Measurements from ENCODE around the gene SLC5A9.

The SLC5A9 gene

GRCh38 chr1:48235652-48236051 is 13.1 kb downstream of the SLC5A9 start:
- H3K27ac ChIP-seq = no peak overlapping the region
- TF ChIP-seq ZFX (IDR thresholded peaks at IDR 0.05; ENCODE audit: borderline replicate concordance) = no peak
- TF ChIP-seq CTCF (IDR thresholded peaks at IDR 0.05) = no peak

DNA sequence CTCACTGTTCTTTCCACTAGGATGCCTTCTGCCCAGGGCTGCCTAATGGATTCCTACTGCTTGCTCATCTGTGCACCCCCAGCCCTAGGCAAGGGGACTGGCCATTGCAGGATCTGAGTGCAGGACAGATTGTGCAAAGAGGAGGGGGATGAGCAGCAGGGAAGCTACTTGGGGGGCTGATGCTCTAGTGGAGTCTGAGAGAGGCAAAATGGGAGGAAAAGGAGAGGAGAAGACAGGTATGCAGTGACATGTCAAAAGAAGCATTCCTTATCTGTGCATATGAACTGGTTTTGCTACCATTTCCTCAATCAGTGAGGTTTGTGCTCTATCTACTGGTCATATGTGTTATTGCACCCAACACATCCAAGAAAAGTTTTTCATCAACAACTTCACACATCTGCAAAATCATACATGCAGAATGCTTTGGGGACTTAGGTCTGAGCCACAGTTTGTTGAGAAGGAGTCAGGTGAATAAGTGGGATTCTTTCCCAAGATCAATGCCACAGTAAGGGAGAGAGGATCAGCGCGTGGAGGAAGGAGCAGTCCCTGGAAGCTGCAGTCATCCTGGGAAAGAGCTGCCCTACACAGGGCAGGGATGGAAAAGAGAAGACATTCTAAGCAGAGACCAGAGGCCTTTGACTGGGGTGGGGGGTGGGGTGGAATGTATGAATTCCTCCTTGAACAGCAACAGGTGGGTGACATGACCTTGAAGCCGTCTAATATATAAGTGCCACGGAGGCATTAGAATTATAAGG is 14.4 kb downstream of the SLC5A9 start:
- H3K27ac ChIP-seq = no peak overlapping the region
- TF ChIP-seq CTCF (IDR thresholded peaks at IDR 0.05) = peak; percentile 71
- TF ChIP-seq ZFX (IDR thresholded peaks at IDR 0.05; ENCODE audit: borderline replicate concordance) = no peak

DNA sequence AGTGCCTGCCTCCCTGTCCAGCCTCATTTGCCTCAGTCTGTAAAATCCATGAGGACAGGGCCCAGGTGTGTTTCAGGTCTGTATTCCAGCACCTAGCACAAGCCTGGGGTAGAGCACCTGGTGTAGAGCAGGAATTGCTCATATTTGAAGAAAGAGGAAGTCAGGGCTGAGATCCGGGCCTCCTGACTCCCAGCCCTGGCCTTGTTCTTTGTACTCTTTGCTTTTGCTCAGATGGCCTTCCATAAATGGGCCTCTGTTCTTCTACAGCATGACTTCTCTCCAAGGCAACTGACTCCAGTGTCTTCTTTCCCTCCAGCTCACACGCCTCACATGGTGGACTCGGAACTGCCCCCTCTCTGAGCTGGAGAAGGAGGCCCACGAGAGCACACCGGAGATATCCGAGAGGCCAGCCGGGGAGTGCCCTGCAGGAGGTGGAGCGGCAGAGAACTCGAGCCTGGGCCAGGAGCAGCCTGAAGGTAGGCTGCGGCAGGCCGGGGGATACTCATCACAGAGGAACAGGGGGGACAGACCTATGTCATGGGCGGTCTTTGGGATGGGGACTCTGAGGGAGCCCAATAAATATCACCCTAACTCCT is 19.7 kb downstream of the SLC5A9 start:
- no peak overlapping the region for H3K27ac ChIP-seq
- TF ChIP-seq ZFX (IDR thresholded peaks at IDR 0.05; ENCODE audit: borderline replicate concordance) (no peak), CTCF (IDR thresholded peaks at IDR 0.05) (no peak)

- TF ChIP-seq ZFX (IDR thresholded peaks at IDR 0.05; ENCODE audit: borderline replicate concordance) (no peak), CTCF (IDR thresholded peaks at IDR 0.05) (no peak)
- H3K27ac ChIP-seq = no peak overlapping the region
These were observed 22.6 kb downstream of the SLC5A9 start for GRCh38 chr1:48245106-48245505.

GRCh38 chr1:48246727-48247126 is 24.2 kb downstream of the SLC5A9 start:
- peak overlapping the region; percentile 33; the same call in 1 of the 2 replicates for H3K27ac ChIP-seq
- TF ChIP-seq CTCF (IDR thresholded peaks at IDR 0.05) (no peak), ZFX (IDR thresholded peaks at IDR 0.05; ENCODE audit: borderline replicate concordance) (no peak)

DNA sequence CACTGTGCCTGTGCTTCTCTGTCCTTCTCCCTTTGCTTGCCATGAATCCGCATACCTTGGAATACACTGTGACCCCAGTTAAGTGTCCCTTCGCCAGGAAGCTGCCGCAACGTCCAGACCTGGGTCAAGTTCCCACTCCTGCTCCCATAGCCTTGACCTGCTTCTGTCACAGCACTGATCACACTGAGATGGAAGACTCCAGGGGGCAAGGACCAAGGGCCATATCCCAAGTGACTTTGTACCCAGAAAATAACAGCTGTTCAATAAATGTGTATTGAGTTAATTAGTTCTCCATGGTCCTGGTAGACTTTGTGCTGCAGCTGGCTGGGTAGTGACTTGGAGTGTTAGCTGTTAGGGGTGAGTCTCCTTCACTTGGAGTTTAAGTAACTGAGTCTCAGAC is 25.8 kb downstream of the SLC5A9 start:
- no peak for TF ChIP-seq CTCF (IDR thresholded peaks at IDR 0.05)
- TF ChIP-seq ZFX (IDR thresholded peaks at IDR 0.05; ENCODE audit: borderline replicate concordance) = no peak
- no peak overlapping the region for H3K27ac ChIP-seq

GRCh38 chr1:48249868-48250267 is 27.4 kb downstream of the SLC5A9 start:
- no peak for TF ChIP-seq ZFX (IDR thresholded peaks at IDR 0.05; ENCODE audit: borderline replicate concordance)
- peak; percentile 26; the same call in 1 of the 2 replicates for TF ChIP-seq CTCF (IDR thresholded peaks at IDR 0.05)
- no peak overlapping the region; the same call in 1 of the 2 replicates for H3K27ac ChIP-seq

All from 22Rv1 (cell line).